ENCODE results near the gene TUBE1. TPM values are rescaled to one million over a fixed set of nuclear protein-coding genes. Genes with fewer than 3 reads are reported as not detected.

TUBE1 gene
- polyA plus RNA-seq, 2 of the 4 experiments (the other 2 are of a cell fraction) = 6.8 to 32.5 TPM

DNA sequence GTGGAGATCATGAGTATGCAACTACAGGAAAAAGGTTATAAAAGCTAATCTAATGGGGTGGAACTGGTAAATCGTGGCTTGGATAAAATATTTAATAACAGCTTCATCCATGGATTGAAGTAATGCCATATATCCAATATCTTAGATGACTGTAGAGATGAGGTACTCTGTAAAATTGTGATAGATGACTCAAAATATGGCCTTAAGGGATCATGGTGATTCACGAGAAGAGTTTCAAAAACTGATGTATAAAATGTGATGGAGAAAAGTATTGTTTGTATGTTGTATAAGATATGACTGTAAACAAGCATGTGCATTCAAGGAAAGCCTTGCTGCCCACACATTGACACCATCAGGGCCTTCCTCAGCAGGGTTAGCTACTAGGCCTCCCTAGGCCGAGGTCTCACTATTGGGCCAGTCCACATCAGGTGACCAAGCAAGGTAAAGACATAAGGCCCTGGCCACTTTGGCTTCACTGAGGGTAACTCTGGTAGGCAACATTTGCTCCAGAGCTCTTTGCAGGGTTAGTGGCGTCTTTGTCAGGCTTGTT lies 51.1 kb downstream of the TUBE1 start:
- DNase-seq (ENCODE audit: low read depth in 1 of 2, low spot score in 1 of 2) = no peak
- no peak overlapping the region for H3K4me3 ChIP-seq
- TF ChIP-seq, protein P1, sequence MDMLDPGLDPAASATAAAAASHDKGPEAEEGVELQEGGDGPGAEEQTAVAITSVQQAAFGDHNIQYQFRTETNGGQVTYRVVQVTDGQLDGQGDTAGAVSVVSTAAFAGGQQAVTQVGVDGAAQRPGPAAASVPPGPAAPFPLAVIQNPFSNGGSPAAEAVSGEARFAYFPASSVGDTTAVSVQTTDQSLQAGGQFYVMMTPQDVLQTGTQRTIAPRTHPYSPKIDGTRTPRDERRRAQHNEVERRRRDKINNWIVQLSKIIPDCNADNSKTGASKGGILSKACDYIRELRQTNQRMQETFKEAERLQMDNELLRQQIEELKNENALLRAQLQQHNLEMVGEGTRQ (IDR thresholded peaks at IDR 0.05) = no peak
- no peak for TF ChIP-seq CHD2 (IDR thresholded peaks at IDR 0.05; ENCODE audit: low read length, partially characterized antibody)
- no peak for TF ChIP-seq MYC (IDR thresholded peaks at IDR 0.05; ENCODE audit: borderline replicate concordance, low read length)
- TF ChIP-seq CHD4 (IDR thresholded peaks at IDR 0.05; ENCODE audit: borderline replicate concordance) = no peak
- no peak for TF ChIP-seq BHLHE40 (IDR thresholded peaks at IDR 0.05; ENCODE audit: low read depth, low read length)
- TF ChIP-seq, protein P2, sequence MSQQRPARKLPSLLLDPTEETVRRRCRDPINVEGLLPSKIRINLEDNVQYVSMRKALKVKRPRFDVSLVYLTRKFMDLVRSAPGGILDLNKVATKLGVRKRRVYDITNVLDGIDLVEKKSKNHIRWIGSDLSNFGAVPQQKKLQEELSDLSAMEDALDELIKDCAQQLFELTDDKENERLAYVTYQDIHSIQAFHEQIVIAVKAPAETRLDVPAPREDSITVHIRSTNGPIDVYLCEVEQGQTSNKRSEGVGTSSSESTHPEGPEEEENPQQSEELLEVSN (IDR thresholded peaks at IDR 0.05; ENCODE audit: borderline replicate concordance, low read depth) = no peak
- no peak for TF ChIP-seq NPAS2 (CRISPR knock-in tag; IDR thresholded peaks at IDR 0.05; ENCODE audit: borderline replicate concordance)
- TF ChIP-seq, protein P3, sequence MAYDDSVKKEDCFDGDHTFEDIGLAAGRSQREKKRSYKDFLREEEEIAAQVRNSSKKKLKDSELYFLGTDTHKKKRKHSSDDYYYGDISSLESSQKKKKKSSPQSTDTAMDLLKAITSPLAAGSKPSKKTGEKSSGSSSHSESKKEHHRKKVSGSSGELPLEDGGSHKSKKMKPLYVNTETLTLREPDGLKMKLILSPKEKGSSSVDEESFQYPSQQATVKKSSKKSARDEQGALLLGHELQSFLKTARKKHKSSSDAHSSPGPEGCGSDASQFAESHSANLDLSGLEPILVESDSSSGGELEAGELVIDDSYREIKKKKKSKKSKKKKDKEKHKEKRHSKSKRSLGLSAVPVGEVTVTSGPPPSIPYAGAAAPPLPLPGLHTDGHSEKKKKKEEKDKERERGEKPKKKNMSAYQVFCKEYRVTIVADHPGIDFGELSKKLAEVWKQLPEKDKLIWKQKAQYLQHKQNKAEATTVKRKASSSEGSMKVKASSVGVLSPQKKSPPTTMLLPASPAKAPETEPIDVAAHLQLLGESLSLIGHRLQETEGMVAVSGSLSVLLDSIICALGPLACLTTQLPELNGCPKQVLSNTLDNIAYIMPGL (CRISPR knock-in tag; IDR thresholded peaks at IDR 0.05; ENCODE audit: borderline replicate concordance) = no peak
- TF ChIP-seq JUN (IDR thresholded peaks at IDR 0.05) = no peak
- TF ChIP-seq, protein P4, sequence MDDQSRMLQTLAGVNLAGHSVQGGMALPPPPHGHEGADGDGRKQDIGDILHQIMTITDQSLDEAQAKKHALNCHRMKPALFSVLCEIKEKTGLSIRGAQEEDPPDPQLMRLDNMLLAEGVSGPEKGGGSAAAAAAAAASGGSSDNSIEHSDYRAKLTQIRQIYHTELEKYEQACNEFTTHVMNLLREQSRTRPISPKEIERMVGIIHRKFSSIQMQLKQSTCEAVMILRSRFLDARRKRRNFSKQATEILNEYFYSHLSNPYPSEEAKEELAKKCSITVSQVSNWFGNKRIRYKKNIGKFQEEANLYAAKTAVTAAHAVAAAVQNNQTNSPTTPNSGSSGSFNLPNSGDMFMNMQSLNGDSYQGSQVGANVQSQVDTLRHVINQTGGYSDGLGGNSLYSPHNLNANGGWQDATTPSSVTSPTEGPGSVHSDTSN (IDR thresholded peaks at IDR 0.05) = no peak
- TF ChIP-seq EP300 (IDR thresholded peaks at IDR 0.05) = no peak
- no peak for TF ChIP-seq CBX2 (IDR thresholded peaks at IDR 0.05; ENCODE audit: borderline replicate concordance, low read depth)
- TF ChIP-seq, protein P5, sequence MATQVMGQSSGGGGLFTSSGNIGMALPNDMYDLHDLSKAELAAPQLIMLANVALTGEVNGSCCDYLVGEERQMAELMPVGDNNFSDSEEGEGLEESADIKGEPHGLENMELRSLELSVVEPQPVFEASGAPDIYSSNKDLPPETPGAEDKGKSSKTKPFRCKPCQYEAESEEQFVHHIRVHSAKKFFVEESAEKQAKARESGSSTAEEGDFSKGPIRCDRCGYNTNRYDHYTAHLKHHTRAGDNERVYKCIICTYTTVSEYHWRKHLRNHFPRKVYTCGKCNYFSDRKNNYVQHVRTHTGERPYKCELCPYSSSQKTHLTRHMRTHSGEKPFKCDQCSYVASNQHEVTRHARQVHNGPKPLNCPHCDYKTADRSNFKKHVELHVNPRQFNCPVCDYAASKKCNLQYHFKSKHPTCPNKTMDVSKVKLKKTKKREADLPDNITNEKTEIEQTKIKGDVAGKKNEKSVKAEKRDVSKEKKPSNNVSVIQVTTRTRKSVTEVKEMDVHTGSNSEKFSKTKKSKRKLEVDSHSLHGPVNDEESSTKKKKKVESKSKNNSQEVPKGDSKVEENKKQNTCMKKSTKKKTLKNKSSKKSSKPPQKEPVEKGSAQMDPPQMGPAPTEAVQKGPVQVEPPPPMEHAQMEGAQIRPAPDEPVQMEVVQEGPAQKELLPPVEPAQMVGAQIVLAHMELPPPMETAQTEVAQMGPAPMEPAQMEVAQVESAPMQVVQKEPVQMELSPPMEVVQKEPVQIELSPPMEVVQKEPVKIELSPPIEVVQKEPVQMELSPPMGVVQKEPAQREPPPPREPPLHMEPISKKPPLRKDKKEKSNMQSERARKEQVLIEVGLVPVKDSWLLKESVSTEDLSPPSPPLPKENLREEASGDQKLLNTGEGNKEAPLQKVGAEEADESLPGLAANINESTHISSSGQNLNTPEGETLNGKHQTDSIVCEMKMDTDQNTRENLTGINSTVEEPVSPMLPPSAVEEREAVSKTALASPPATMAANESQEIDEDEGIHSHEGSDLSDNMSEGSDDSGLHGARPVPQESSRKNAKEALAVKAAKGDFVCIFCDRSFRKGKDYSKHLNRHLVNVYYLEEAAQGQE (IDR thresholded peaks at IDR 0.05) = no peak
- no peak for TF ChIP-seq EHF (CRISPR knock-in tag; IDR thresholded peaks at IDR 0.05)
- no peak for TF ChIP-seq ZNF302 (CRISPR knock-in tag; IDR thresholded peaks at IDR 0.05)
- peaks cover 5% of the 10 kb centered on the region; the same call in 1 of the 3 replicates for H3K4me1 ChIP-seq
- H3K27ac ChIP-seq = no peak overlapping the region
- no peak overlapping the region for H3K4me2 ChIP-seq
- CTCF ChIA-PET = interaction anchor here (1.1 kb wide), 1 partner anchor 327 kb away, joined by 4 read pairs; no protein-coding TSS in a partner anchor
- WGBS (ENCODE audit: missing lambda C conversion rate) = 57% methylated on average over 4 of the region's 4 CpGs
- no peak for ATAC-seq
- H3K9me3 ChIP-seq = no peaks in the 10 kb centered on the region
- no peak for FAIRE-seq
- POLR2A ChIA-PET = no interaction called here

DNA sequence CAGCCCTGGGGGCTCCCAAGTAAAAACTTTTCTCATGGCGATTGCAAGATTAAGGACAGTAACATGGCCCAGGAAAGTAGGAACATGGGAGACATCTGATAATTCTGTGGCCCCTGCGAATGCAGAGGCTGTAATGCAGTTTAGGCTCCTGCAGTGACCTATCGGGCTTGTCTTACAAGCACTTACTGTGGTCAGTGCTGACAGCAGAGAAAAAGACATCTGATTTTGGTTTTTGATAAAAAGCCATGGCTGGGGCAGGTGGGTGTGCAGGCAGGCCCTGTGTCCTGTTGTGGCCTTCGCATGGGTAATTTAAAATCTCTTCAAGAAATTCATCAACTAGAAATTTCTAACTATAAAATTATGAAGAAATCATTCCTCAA lies 52.7 kb downstream of the TUBE1 start:
- 73% methylated on average over 4 of the region's 4 CpGs for WGBS (ENCODE audit: missing lambda C conversion rate)
- ChIA-PET POLR2A (no interaction called here), CTCF (no interaction called here)
- Histone ChIP-seq H3K9me3 (no peaks in the 10 kb centered on the region), H3K4me2 (no peak overlapping the region), H3K27ac (no peak overlapping the region), H3K4me3 (no peak overlapping the region), H3K4me1 (peaks cover 5% of the 10 kb centered on the region; the same call in 1 of the 3 replicates)
- TF ChIP-seq, protein P6, sequence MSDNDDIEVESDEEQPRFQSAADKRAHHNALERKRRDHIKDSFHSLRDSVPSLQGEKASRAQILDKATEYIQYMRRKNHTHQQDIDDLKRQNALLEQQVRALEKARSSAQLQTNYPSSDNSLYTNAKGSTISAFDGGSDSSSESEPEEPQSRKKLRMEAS (IDR thresholded peaks at IDR 0.05) = no peak
- TF ChIP-seq TFCP2L1 (CRISPR knock-in tag; IDR thresholded peaks at IDR 0.05) = no peak
- TF ChIP-seq KDM1A (IDR thresholded peaks at IDR 0.05; ENCODE audit: low read depth) = no peak
- TF ChIP-seq RAD21 (conservative IDR thresholded peaks at IDR 0.05 in 1 of 2, IDR thresholded peaks at IDR 0.05 in 1 of 2) = no peak
- TF ChIP-seq, protein P5 (IDR thresholded peaks at IDR 0.05) = no peak
- TF ChIP-seq FOSL2 (IDR thresholded peaks at IDR 0.05) = no peak
- no peak for TF ChIP-seq FOSL2 (CRISPR knock-in tag; IDR thresholded peaks at IDR 0.05)
- TF ChIP-seq ZNF302 (CRISPR knock-in tag; IDR thresholded peaks at IDR 0.05) = no peak
- TF ChIP-seq HOXB13 (CRISPR knock-in tag; IDR thresholded peaks at IDR 0.05; ENCODE audit: low read depth) = no peak
- ATAC-seq (no peak), DNase-seq (ENCODE audit: low read depth in 1 of 2, low spot score in 1 of 2) (no peak), FAIRE-seq (no peak)
